ENCODE data around the gene RBMS1. TPM values are rescaled to one million over a fixed set of nuclear protein-coding genes. Genes with fewer than 3 reads are reported as not detected.
"Not testable (repeated sequence)": the region's sequence is repeated elsewhere in the genome, so short reads cannot be mapped to it uniquely, and the experiment has no call there.

Gene RBMS1
- total RNA-seq, 1 donor from 2014 or later: 60.8 TPM

- DNase-seq (no peak), ATAC-seq (peak; percentile 24)
- intact Hi-C loops (cut with micrococcal nuclease): no loop called here
Measured at GRCh38 chr2:160450486-160450885, 43.1 kb downstream of the RBMS1 start.

- intact Hi-C loops (cut with micrococcal nuclease); DNase-seq; ATAC-seq: not testable (repeated sequence)
Measured at GRCh38 chr2:160448821-160449220, 44.8 kb downstream of the RBMS1 start.

- ATAC-seq: no peak
- intact Hi-C loops (cut with micrococcal nuclease): no loop called here
- DNase-seq: no peak
Measured at GRCh38 chr2:160445673-160446072, 47.9 kb downstream of the RBMS1 start.

- intact Hi-C loops (cut with micrococcal nuclease): no loop called here
- DNase-seq: no peak
- ATAC-seq: no peak
Measured at GRCh38 chr2:160442603-160443002, 51.0 kb downstream of the RBMS1 start.

- ATAC-seq: peak; percentile 78
- intact Hi-C loops (cut with micrococcal nuclease): no loop called here
- no peak for DNase-seq
Measured at GRCh38 chr2:160440888-160441287, 52.7 kb downstream of the RBMS1 start.

DNA sequence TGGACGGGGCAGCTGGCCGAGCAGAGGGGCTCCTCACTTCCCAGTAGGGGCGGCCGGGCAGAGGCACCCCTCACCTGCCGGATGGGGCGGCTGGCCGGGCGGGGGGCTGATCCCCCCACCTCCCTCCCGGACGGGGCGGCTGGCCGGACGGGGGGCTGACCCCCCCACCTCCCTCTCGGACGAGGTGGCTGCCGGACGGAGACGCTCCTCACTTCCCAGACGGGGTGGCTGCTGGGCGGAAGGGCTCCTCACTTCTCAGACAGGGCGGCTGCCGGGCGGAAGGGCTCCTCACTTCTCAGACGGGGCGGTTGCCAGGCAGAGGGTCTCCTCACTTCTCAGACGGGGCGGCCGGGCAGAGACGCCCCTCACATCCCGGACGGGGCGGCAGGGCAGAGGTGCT lies 54.6 kb downstream of the RBMS1 start:
- ATAC-seq: not testable (repeated sequence)

GRCh38 chr2:160437273-160437672 lies 56.3 kb downstream of the RBMS1 start:
- intact Hi-C loops (cut with micrococcal nuclease): no loop called here
- DNase-seq: no peak
- no peak for ATAC-seq

More for the DNA sequence above, 54.6 kb downstream of the RBMS1 start:
- intact Hi-C loops (cut with micrococcal nuclease); DNase-seq: not testable (repeated sequence)

- intact Hi-C loops (cut with micrococcal nuclease): no loop called here
- ATAC-seq (no peak), DNase-seq (no peak)
Measured at GRCh38 chr2:160434254-160434948, 59.2 kb downstream of the RBMS1 start.

GRCh38 chr2:160433466-160434140 lies 60.0 kb downstream of the RBMS1 start:
- ATAC-seq: peak; percentile 42
- DNase-seq: no peak
- intact Hi-C loops (cut with micrococcal nuclease): no loop called here

DNA sequence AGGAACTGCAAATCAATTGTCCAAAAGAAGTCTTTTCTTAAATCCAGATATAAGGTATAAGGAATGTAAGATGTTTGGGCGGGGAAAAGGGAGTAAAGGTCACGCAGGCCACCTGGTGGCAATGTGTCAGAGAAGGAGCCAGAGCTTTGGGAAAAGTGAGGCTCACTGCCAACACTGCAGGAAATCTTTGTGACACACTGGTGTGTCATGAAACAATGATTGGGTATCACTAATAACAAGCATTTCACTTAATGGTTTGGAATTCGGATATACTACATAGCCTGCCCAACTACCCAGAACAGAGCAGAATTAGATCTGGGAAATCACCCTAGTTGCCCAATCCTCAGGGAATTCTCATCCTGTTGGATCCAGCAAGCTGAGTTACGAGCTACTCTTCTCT lies 61.0 kb downstream of the RBMS1 start:
- ATAC-seq (no peak), DNase-seq (peak; percentile 26)
- intact Hi-C loops (cut with micrococcal nuclease): no loop called here

- ATAC-seq (no peak), DNase-seq (no peak)
- intact Hi-C loops (cut with micrococcal nuclease): no loop called here
Measured at GRCh38 chr2:160431441-160431840, 62.2 kb downstream of the RBMS1 start.

GRCh38 chr2:160430001-160430344 lies 63.6 kb downstream of the RBMS1 start:
- ATAC-seq: no peak
- intact Hi-C loops (cut with micrococcal nuclease): no loop called here
- no peak for DNase-seq

- ATAC-seq: peak; percentile 13
- intact Hi-C loops (cut with micrococcal nuclease): no loop called here
- no peak for DNase-seq
Measured at GRCh38 chr2:160429248-160430000, 64.2 kb downstream of the RBMS1 start.

GRCh38 chr2:160428405-160428763 lies 65.2 kb downstream of the RBMS1 start:
- DNase-seq (no peak), ATAC-seq (no peak)
- intact Hi-C loops (cut with micrococcal nuclease): no loop called here

DNA sequence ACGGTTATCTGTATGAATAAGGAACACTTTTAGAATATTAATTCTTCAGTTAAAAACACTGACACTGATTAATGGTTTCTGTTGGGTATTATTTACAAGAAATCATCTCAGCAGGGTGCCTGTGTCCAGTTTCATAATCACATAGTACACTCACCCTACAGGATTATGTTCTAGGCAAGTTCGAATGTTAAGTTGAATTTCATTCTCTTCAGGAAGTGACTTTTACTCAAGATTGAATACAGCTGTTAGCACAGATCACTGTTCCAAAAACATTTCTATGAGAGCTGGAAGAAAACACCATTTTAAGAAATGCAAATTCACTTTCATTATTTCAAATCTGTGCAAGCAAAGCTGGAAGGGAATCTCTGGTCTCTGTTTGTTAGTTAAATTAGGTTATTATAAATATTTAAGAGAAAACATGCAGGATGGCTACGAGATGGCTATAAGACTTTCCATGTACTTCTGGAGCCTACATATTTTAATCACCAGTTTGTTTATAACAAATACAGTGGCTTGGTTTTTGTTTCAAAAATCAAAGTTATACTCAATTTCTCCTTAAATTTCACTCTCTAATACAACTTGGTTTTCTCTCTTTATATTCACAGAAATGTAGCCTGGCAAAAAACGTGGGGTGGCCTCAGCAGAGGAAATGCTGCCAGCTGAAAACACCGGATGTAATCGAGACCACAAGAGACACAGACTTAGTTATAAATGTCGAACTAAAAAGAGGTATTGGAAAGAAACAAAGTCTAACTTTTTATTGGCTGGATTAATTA lies 65.8 kb downstream of the RBMS1 start:
- intact Hi-C loops (cut with micrococcal nuclease): no loop called here
- ATAC-seq (peak; percentile 79), DNase-seq (peak; percentile 27)

DNA sequence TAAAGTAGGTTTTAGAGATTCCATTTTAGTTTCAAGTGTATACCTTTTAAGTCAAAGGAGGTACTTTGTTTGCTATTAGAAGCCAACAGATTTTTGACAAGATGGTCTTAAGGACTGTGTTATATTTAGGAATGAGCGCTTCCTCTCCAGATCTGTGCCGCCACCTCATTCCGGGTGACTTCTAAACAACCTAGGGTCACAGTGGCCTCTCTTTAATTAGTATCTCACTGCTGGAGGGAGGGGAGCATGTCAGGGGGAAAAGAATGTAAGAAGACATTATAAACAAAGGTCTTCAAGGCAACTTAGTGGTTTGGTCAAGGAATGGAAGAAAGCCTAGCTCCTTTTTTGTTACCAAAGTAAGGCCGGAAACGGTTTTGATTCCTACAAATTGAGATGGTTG lies 67.0 kb downstream of the RBMS1 start:
- DNase-seq: no peak
- intact Hi-C loops (cut with micrococcal nuclease): no loop called here
- ATAC-seq: peak; percentile 45

- ATAC-seq (peak; percentile 15), DNase-seq (no peak)
- intact Hi-C loops (cut with micrococcal nuclease): no loop called here
Measured at GRCh38 chr2:160425434-160426151, 68.0 kb downstream of the RBMS1 start.

GRCh38 chr2:160423126-160423525 lies 70.5 kb downstream of the RBMS1 start:
- DNase-seq (no peak), ATAC-seq (no peak)
- intact Hi-C loops (cut with micrococcal nuclease): no loop called here

Data from left ventricle myocardium superior (tissue), 1 donor.